A549 (cell line): Measurements from ENCODE around the gene CDH4. TPM values are rescaled to one million over a fixed set of nuclear protein-coding genes. Genes with fewer than 3 reads are reported as not detected.

Experiments
- ATAC-seq, 2 experiments: fragments of 200-7000 bp in 1 of 2; fragments of >200 bp in 1 of 2; cut with Nextera tagmentation in 1 of 2; cut with Tn5 transposase in 1 of 2; 3 replicates each; pipeline versions ENCODE4 v1.8.0 to v1.9.1; 2018 to 2020; ENCODE audit warnings: mild to moderate bottlenecking in 1 of 2, moderate library complexity in 1 of 2
- CTCF ChIA-PET: fragments of 300-600 bp; sonication (Branson Sonifier 250); formaldehyde crosslinking; extraction: SDS; loops from one replicate; lab custom pipeline; 2021; ENCODE audit warnings: antibody characterized with exemption, inconsistent platforms; lab: Yijun Ruan, JAX
- POLR2A ChIA-PET: fragments of 350-600 bp; formaldehyde crosslinking; extraction: SDS; loops from one replicate; lab custom pipeline; 2021; ENCODE audit warnings: antibody characterized with exemption, inconsistent platforms; lab: Yijun Ruan, JAX
- DNase-seq, 2 experiments: peaks; one replicate each; pipeline versions ENCODE4 v3.0.0 to v3.0.0-alpha.2; 2011 to 2016; ENCODE audit warnings: low read depth in 1 of 2, low spot score in 1 of 2
- FAIRE-seq: peaks from 2 replicates; lab custom pipeline; 2011; peaks lifted over from hg19 to GRCh38; lab: Jason Lieb, UNC
- H3K27ac ChIP-seq, 2 experiments: fragments of >200 bp; sonication (Bioruptor Twin); formaldehyde crosslinking; 3 replicates each; pipeline ENCODE4 v1.5.1; 2016 to 2017
- H3K4me1 ChIP-seq: fragments of >200 bp; sonication (Bioruptor Twin); formaldehyde crosslinking; 3 replicates; pipeline ENCODE4 v1.6.1; 2016
- H3K4me2 ChIP-seq: fragments of >200 bp; sonication (Bioruptor Twin); formaldehyde crosslinking; 3 replicates; pipeline ENCODE4 v1.6.1; 2016
- H3K4me3 ChIP-seq: fragments of >200 bp; sonication (Bioruptor Twin); formaldehyde crosslinking; 3 replicates; pipeline ENCODE4 v1.5.1; 2016
- H3K9me3 ChIP-seq: fragments of >200 bp; sonication (Bioruptor Twin); formaldehyde crosslinking; 3 replicates; pipeline ENCODE4 v1.6.1; 2016
- BHLHE40 ChIP-seq: IDR thresholded peaks from 2 replicates; pipeline ENCODE4 v1.6.1; 2012; ENCODE audit warnings: low read depth, low read length, inconsistent platforms
- CEBPB ChIP-seq, 2 experiments: fragments of >200 bp in 1 of 2; sonication (Bioruptor Twin) in 1 of 2; formaldehyde crosslinking in 1 of 2; IDR thresholded peaks; 2 replicates each; pipeline ENCODE4 v1.6.1; 2012 to 2016
- CHD2 ChIP-seq: fragments of 150-350 bp; IDR thresholded peaks from 2 replicates; pipeline ENCODE4 v1.6.1; 2014; ENCODE audit warnings: low read length; ENCODE audit not compliant: partially characterized antibody
- EP300 ChIP-seq, 2 experiments: fragments of >200 bp; sonication (Bioruptor Twin); formaldehyde crosslinking; IDR thresholded peaks; 2 replicates in 1 of 2; 3 replicates in 1 of 2; pipeline ENCODE4 v1.6.1; 2016 to 2017
- ESRRA ChIP-seq: fragments of 150-350 bp; IDR thresholded peaks from 2 replicates; pipeline ENCODE4 v1.6.1; 2014; ENCODE audit warnings: mild to moderate bottlenecking, low read length, borderline replicate concordance
- FOSB ChIP-seq: fragments of 250-450 bp; sonication (Bioruptor Pico); IDR thresholded peaks from 2 replicates; pipeline ENCODE4 v1.5.0; 2020; ENCODE audit warnings: mild to moderate bottlenecking, moderate library complexity
- FOSL2 ChIP-seq, 2 experiments: fragments of 450-650 bp in 1 of 2; fragments of >200 bp in 1 of 2; sonication (Bioruptor Twin) in 1 of 2; formaldehyde crosslinking; IDR thresholded peaks; 2 replicates each; pipeline versions ENCODE4 v1.5.0 to v1.6.1; 2016 to 2020; ENCODE audit warnings: mild to moderate bottlenecking in 1 of 2, moderate library complexity in 1 of 2
- FOXS1 ChIP-seq: fragments of 250-450 bp; sonication (Bioruptor Pico); IDR thresholded peaks from 2 replicates; pipeline ENCODE4 v1.5.0; 2020; ENCODE audit warnings: mild to moderate bottlenecking, moderate library complexity
- GATA3 ChIP-seq: IDR thresholded peaks from 2 replicates; pipeline ENCODE4 v1.6.1; 2012; ENCODE audit warnings: borderline replicate concordance
- MAFK ChIP-seq: fragments of 450-650 bp; IDR thresholded peaks from 2 replicates; pipeline ENCODE4 v1.6.1; 2014; ENCODE audit not compliant: partially characterized antibody
- MYC ChIP-seq: IDR thresholded peaks from 2 replicates; pipeline ENCODE4 v1.6.1; 2012; ENCODE audit warnings: mild to moderate bottlenecking, inconsistent platforms, low read length, improper control_type of control experiment, borderline replicate concordance
- NR3C1 ChIP-seq: fragments of >200 bp; sonication (Bioruptor Twin); formaldehyde crosslinking; IDR thresholded peaks from 3 replicates; pipeline ENCODE4 v1.6.1; 2017
- RARB ChIP-seq: fragments of 250-450 bp; sonication (Bioruptor Pico); IDR thresholded peaks from 2 replicates; pipeline ENCODE4 v1.8.0; 2021; ENCODE audit warnings: mild to moderate bottlenecking, moderate library complexity
- SMC3 ChIP-seq: fragments of >200 bp; sonication (Bioruptor Twin); formaldehyde crosslinking; IDR thresholded peaks from 3 replicates; pipeline ENCODE4 v1.6.1; 2018; ENCODE audit warnings: inconsistent platforms
- SREBF2 ChIP-seq: fragments of 450-650 bp; IDR thresholded peaks from 2 replicates; pipeline ENCODE4 v1.6.1; 2014; ENCODE audit warnings: mild to moderate bottlenecking, moderate library complexity
- TFCP2L1 ChIP-seq: fragments of 250-450 bp; sonication (Bioruptor Pico); IDR thresholded peaks from 2 replicates; pipeline ENCODE4 v1.5.0; 2021; ENCODE audit warnings: mild to moderate bottlenecking
- TP53 ChIP-seq: fragments of 250-450 bp; sonication (Bioruptor Pico); IDR thresholded peaks from 2 replicates; pipeline ENCODE4 v1.5.0; 2021; ENCODE audit warnings: mild to moderate bottlenecking, moderate library complexity
- WGBS: methylation state at CpG from one replicate; pipeline ENCODE4 v1.1.6; 2017; ENCODE audit errors: missing lambda C conversion rate; 5-methylcytosine and 5-hydroxymethylcytosine counted together
- polyA plus RNA-seq, 4 experiments: library from polyadenylated mRNA; depleted of rRNA in 3 of 4; stranded (reverse); fragments of >200 nt; fragmentation: RNase III in 1 of 4; extraction: RNeasy Plus Mini Kit Qiagen cat#74134 plus additional on column Dnase treatment in 1 of 4; gene quantifications; 2 replicates in 3 of 4; 3 replicates in 1 of 4; pipeline ENCODE4 v1.2.3, GENCODE V29; 2011 to 2017
- TF ChIP-seq, protein P1 (sequence below): fragments of 450-650 bp; IDR thresholded peaks from 2 replicates; pipeline ENCODE4 v1.6.1; 2014; ENCODE audit warnings: antibody characterized with exemption
- TF ChIP-seq, protein P2 (sequence below): fragments of 200-600 bp; sonication (generic); IDR thresholded peaks from 2 replicates; pipeline ENCODE4 v1.6.1; 2016; ENCODE audit warnings: antibody characterized with exemption, mild to moderate bottlenecking, moderate library complexity
- TF ChIP-seq, protein P3 (sequence below): fragments of >200 bp; sonication (Bioruptor Twin); formaldehyde crosslinking; IDR thresholded peaks from 3 replicates; pipeline ENCODE4 v1.6.1; 2016
- TF ChIP-seq, protein P4 (sequence below): fragments of 250-450 bp; sonication (Bioruptor Pico); IDR thresholded peaks from 2 replicates; pipeline ENCODE4 v1.5.0; 2020; ENCODE audit warnings: low read depth, mild to moderate bottlenecking, moderate library complexity

CDH4 gene
- polyA plus RNA-seq, 2 of the 4 experiments (the other 2 are of a cell fraction) = 3.4 to 10.3 TPM

DNA sequence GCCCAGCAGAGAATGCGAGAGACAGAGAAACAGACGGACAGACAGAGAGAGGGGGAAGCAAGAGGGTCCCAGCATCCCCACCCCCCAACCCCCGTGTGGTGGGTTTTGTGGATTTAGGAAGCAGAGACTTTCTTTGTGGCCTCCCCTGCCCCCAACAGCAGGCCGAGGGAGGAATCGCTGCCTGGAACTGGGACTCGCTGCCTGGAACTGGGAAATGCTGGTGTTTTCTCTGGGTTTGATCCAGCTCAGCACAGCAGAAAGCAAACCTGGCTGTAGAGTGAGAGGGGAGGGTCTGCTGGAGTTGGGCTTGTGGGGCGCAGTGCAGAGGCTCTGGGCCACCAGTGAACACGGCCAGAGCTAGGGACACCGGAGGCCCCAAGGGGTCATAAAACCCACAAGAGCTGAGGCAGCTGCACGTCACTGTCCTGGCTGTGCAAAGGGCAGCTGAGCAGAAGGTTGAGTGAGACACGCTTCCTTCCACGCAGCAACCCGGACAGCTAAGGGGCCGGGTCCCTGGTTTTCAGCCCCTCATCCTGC, 631.9 kb downstream of the CDH4 start:
- FAIRE-seq (no peak), DNase-seq (no peak), ATAC-seq (no peak)
- 61% methylated on average over 12 of the region's 14 CpGs for WGBS
- TF ChIP-seq, protein P1, sequence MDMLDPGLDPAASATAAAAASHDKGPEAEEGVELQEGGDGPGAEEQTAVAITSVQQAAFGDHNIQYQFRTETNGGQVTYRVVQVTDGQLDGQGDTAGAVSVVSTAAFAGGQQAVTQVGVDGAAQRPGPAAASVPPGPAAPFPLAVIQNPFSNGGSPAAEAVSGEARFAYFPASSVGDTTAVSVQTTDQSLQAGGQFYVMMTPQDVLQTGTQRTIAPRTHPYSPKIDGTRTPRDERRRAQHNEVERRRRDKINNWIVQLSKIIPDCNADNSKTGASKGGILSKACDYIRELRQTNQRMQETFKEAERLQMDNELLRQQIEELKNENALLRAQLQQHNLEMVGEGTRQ = no peak
- no peak for TF ChIP-seq MYC
- TF ChIP-seq, protein P2, sequence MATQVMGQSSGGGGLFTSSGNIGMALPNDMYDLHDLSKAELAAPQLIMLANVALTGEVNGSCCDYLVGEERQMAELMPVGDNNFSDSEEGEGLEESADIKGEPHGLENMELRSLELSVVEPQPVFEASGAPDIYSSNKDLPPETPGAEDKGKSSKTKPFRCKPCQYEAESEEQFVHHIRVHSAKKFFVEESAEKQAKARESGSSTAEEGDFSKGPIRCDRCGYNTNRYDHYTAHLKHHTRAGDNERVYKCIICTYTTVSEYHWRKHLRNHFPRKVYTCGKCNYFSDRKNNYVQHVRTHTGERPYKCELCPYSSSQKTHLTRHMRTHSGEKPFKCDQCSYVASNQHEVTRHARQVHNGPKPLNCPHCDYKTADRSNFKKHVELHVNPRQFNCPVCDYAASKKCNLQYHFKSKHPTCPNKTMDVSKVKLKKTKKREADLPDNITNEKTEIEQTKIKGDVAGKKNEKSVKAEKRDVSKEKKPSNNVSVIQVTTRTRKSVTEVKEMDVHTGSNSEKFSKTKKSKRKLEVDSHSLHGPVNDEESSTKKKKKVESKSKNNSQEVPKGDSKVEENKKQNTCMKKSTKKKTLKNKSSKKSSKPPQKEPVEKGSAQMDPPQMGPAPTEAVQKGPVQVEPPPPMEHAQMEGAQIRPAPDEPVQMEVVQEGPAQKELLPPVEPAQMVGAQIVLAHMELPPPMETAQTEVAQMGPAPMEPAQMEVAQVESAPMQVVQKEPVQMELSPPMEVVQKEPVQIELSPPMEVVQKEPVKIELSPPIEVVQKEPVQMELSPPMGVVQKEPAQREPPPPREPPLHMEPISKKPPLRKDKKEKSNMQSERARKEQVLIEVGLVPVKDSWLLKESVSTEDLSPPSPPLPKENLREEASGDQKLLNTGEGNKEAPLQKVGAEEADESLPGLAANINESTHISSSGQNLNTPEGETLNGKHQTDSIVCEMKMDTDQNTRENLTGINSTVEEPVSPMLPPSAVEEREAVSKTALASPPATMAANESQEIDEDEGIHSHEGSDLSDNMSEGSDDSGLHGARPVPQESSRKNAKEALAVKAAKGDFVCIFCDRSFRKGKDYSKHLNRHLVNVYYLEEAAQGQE = no peak
- no peak for TF ChIP-seq CHD2
- no peak for TF ChIP-seq ESRRA
- no peak for TF ChIP-seq BHLHE40
- TF ChIP-seq FOSL2 (IDR thresholded peaks at IDR 0.05) = no peak
- TF ChIP-seq FOSL2 (CRISPR knock-in tag; IDR thresholded peaks at IDR 0.05) = no peak
- POLR2A ChIA-PET = no interaction called here
- Histone ChIP-seq H3K9me3 (no peaks in the 10 kb centered on the region), H3K4me3 (no peak overlapping the region), H3K4me1 (no peaks in the 10 kb centered on the region), H3K27ac (no peak overlapping the region), H3K4me2 (no peak overlapping the region)
- CTCF ChIA-PET = interaction anchor here (1.3 to 4.3 kb wide), 2 partner anchors 12 to 15 kb away, joined by 3 to 27 read pairs; no protein-coding TSS in a partner anchor

DNA sequence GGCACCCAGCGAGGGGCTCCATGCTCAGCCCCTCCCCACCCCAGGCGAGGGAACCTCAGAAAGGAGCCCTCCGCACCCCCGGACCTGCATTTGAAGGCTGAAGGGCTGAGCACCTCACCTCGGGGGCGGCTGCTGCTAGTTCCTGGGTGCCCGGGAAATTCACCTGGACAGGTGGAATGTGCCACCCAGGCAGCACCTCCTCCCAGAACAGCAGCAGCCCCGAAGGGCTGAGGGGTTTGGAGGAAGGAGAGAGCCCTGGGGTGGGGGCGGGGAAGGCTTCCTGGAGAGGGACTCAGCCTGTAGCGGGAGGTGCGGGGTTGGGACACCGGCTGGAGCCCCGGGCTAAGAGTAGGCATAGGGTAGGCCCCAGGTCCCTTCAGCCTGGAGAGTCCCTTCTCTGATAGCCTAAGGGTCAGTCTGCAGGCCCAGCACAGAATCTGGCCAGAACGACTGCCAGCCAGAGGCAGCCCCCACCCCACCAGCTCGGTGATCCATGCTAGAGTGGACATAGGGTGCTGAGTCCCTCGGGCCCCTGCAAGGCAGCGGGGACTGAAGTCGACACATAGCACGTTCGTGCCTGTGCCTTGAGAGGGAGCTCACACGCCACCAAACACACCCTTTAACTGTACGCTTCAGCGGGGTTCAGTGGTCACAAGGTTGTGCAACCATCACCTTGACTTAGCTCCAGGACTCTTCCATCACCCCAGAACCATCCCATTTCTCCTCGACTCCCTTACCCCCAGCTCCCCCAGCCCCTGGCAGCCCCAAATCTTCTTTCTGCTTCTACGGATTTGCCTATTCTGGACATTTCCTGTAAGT, 632.7 kb downstream of the CDH4 start:
- Histone ChIP-seq H3K4me2 (no peak overlapping the region), H3K9me3 (no peaks in the 10 kb centered on the region), H3K4me1 (no peaks in the 10 kb centered on the region), H3K4me3 (no peak overlapping the region), H3K27ac (no peak overlapping the region)
- DNase-seq (no peak), FAIRE-seq (no peak), ATAC-seq (no peak)
- POLR2A ChIA-PET = no interaction called here
- 65% methylated on average over 16 of the region's 25 CpGs for WGBS
- TF ChIP-seq, protein P1 = no peak
- TF ChIP-seq MAFK = no peak
- TF ChIP-seq, protein P3, sequence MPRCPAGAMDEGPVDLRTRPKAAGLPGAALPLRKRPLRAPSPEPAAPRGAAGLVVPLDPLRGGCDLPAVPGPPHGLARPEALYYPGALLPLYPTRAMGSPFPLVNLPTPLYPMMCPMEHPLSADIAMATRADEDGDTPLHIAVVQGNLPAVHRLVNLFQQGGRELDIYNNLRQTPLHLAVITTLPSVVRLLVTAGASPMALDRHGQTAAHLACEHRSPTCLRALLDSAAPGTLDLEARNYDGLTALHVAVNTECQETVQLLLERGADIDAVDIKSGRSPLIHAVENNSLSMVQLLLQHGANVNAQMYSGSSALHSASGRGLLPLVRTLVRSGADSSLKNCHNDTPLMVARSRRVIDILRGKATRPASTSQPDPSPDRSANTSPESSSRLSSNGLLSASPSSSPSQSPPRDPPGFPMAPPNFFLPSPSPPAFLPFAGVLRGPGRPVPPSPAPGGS = no peak
- TF ChIP-seq, protein P4, sequence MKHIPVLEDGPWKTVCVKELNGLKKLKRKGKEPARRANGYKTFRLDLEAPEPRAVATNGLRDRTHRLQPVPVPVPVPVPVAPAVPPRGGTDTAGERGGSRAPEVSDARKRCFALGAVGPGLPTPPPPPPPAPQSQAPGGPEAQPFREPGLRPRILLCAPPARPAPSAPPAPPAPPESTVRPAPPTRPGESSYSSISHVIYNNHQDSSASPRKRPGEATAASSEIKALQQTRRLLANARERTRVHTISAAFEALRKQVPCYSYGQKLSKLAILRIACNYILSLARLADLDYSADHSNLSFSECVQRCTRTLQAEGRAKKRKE (CRISPR knock-in tag) = no peak
- no peak for TF ChIP-seq ESRRA
- no peak for TF ChIP-seq EP300 (IDR thresholded peaks at IDR 0.05)
- TF ChIP-seq NR3C1 = no peak
- TF ChIP-seq FOXS1 = no peak
- no peak for TF ChIP-seq RARB (CRISPR knock-in tag)
- TF ChIP-seq TFCP2L1 (CRISPR knock-in tag) = no peak
- TF ChIP-seq TP53 (CRISPR knock-in tag) = no peak
- no peak for TF ChIP-seq GATA3
- TF ChIP-seq SMC3 = no peak
- TF ChIP-seq FOSB (CRISPR knock-in tag) = no peak
- no peak for TF ChIP-seq SREBF2
- no peak for TF ChIP-seq CEBPB (IDR thresholded peaks at IDR 0.05)
- CTCF ChIA-PET = interaction anchor here (0.7 to 4.3 kb wide), 3 partner anchors 9 to 13 kb away, joined by 3 to 27 read pairs (median 8); no protein-coding TSS in a partner anchor
